IMR-90 (cell line): ENCODE results near the gene PRDM15. TPM values are rescaled to one million over a fixed set of nuclear protein-coding genes. Genes with fewer than 3 reads are reported as not detected.
A peak's percentile ranks its signal among the peaks of the same experiment; 100 is the strongest.

ENCODE experiments used
- ATAC-seq: fragments of 200-7000 bp; cut with Tn5 transposase; 2 replicates; pipeline ENCODE4 v1.9.1; 2020; ENCODE audit warnings: low read depth, mild to moderate bottlenecking, moderate library complexity
- BruUV-seq: library from RNA; stranded (reverse); fragments of 400-500 nt; replicated peaks from 2 replicates; lab custom pipeline; 2021; lab: Mats Ljungman, UMichigan
- CTCF ChIA-PET: fragments of 300-600 bp; formaldehyde crosslinking; extraction: SDS; loops from one replicate; lab custom pipeline; 2021; ENCODE audit warnings: antibody characterized with exemption; lab: Yijun Ruan, JAX
- POLR2A ChIA-PET: fragments of 300-600 bp; sonication (Branson Sonifier 250); formaldehyde crosslinking; loops from one replicate; lab custom pipeline; 2022; ENCODE audit warnings: antibody characterized with exemption; ENCODE audit not compliant: unreplicated experiment; lab: Charles Lee
- DNase-seq: peaks from one replicate; pipeline ENCODE4 v3.0.0; 2013
- H2AFZ ChIP-seq: replicated peaks from 2 replicates; pipeline ENCODE3; 2013; ENCODE audit warnings: low read length, mild to moderate bottlenecking; ENCODE audit not compliant: poor library complexity
- H2AK5ac ChIP-seq: 2 replicates; pipeline ENCODE4 v1.6.1; 2013; ENCODE audit warnings: low read depth, low read length, inconsistent platforms
- H2AK9ac ChIP-seq: replicated peaks from 2 replicates; pipeline ENCODE3; 2013; ENCODE audit warnings: mild to moderate bottlenecking, low read depth, low read length, moderate library complexity; ENCODE audit not compliant: poor library complexity
- H2BK120ac ChIP-seq: 2 replicates; pipeline ENCODE4 v1.6.1; 2013; ENCODE audit warnings: low read depth, low read length, inconsistent platforms
- H2BK15ac ChIP-seq: 3 replicates; pipeline ENCODE4 v1.6.1; 2013; ENCODE audit warnings: low read depth, low read length, inconsistent platforms
- H2BK20ac ChIP-seq: 2 replicates; pipeline ENCODE4 v1.6.1; 2013; ENCODE audit warnings: low read depth, mild to moderate bottlenecking, inconsistent platforms, low read length, moderate library complexity
- H2BK5ac ChIP-seq: 2 replicates; pipeline ENCODE4 v1.6.1; 2013; ENCODE audit warnings: mild to moderate bottlenecking, low read depth, low read length, inconsistent platforms; ENCODE audit not compliant: poor library complexity, severe bottlenecking
- H3K14ac ChIP-seq: replicated peaks from 2 replicates; pipeline ENCODE4 v1.6.1; 2013; ENCODE audit warnings: low read depth, low read length, inconsistent platforms
- H3K18ac ChIP-seq: 2 replicates; pipeline ENCODE4 v1.6.1; 2013; ENCODE audit warnings: low read depth, low read length, control low read depth
- H3K23ac ChIP-seq: 2 replicates; pipeline ENCODE4 v1.6.1; 2013; ENCODE audit warnings: low read depth, low read length, inconsistent platforms
- H3K27ac ChIP-seq: 2 replicates; pipeline ENCODE4 v1.5.1; 2013; ENCODE audit warnings: mild to moderate bottlenecking, control low read depth, low read length; ENCODE audit not compliant: insufficient read depth
- H3K27me3 ChIP-seq: 2 replicates; pipeline ENCODE4 v1.6.1; 2013; ENCODE audit warnings: low read length; ENCODE audit not compliant: control insufficient read depth, insufficient read depth
- H3K36me3 ChIP-seq: 2 replicates; pipeline ENCODE4 v1.6.1; 2013; ENCODE audit warnings: low read length, mixed read lengths; ENCODE audit not compliant: control insufficient read depth, insufficient read depth
- H3K4ac ChIP-seq: 2 replicates; pipeline ENCODE4 v1.6.1; 2013; ENCODE audit warnings: low read depth, low read length, inconsistent platforms
- H3K4me1 ChIP-seq: 2 replicates; pipeline ENCODE4 v1.6.1; 2013; ENCODE audit warnings: low read length, mixed read lengths; ENCODE audit not compliant: control insufficient read depth, insufficient read depth
- H3K4me2 ChIP-seq: 2 replicates; pipeline ENCODE4 v1.6.1; 2013; ENCODE audit warnings: low read depth, mild to moderate bottlenecking, control low read depth, low read length, moderate library complexity
- H3K4me3 ChIP-seq: 2 replicates; pipeline ENCODE4 v1.5.1; 2013; ENCODE audit warnings: low read depth, mild to moderate bottlenecking, control low read depth, low read length, moderate library complexity; ENCODE audit not compliant: insufficient read depth
- H3K56ac ChIP-seq: 2 replicates; pipeline ENCODE4 v1.6.1; 2013; ENCODE audit warnings: low read length, inconsistent platforms; ENCODE audit not compliant: insufficient read depth; ENCODE audit errors: extremely low read depth
- H3K79me1 ChIP-seq, 2 experiments: 2 replicates each; pipeline ENCODE4 v1.6.1; 2013; ENCODE audit warnings: low read length in 2 of 2, inconsistent platforms in 1 of 2, low read depth in 1 of 2
- H3K9ac ChIP-seq: 2 replicates; pipeline ENCODE4 v1.6.1; 2013; ENCODE audit warnings: low read depth, low read length, control low read depth
- H3K9me1 ChIP-seq: 2 replicates; pipeline ENCODE4 v1.6.1; 2013; ENCODE audit warnings: low read length, inconsistent platforms; ENCODE audit not compliant: insufficient read depth
- H3K9me3 ChIP-seq: 2 replicates; pipeline ENCODE4 v1.6.1; 2013; ENCODE audit warnings: low read length; ENCODE audit not compliant: control insufficient read depth, insufficient read depth
- H4K20me1 ChIP-seq: 2 replicates; pipeline ENCODE4 v1.6.1; 2013; ENCODE audit warnings: low read length, inconsistent platforms; ENCODE audit not compliant: insufficient read depth
- H4K5ac ChIP-seq: 2 replicates; pipeline ENCODE4 v1.6.1; 2013; ENCODE audit warnings: mild to moderate bottlenecking, low read depth, low read length, control low read depth
- H4K8ac ChIP-seq, 2 experiments: 2 replicates each; pipeline ENCODE4 v1.6.1; 2013; ENCODE audit warnings: low read depth in 2 of 2, low read length in 2 of 2, control low read depth in 1 of 2, inconsistent platforms in 1 of 2
- H4K91ac ChIP-seq: 2 replicates; pipeline ENCODE4 v1.6.1; 2013; ENCODE audit warnings: low read depth, low read length, inconsistent platforms; ENCODE audit not compliant: insufficient read depth
- POLR2A ChIP-seq: IDR thresholded peaks from 2 replicates; pipeline ENCODE4 v1.6.1; 2012; ENCODE audit warnings: mild to moderate bottlenecking, low read depth, low read length
- RAD21 ChIP-seq: IDR thresholded peaks from 2 replicates; pipeline ENCODE4 v1.6.1; 2012; ENCODE audit warnings: low read length, improper control_type of control experiment
- WGBS, 2 experiments: methylation state at CpG; one replicate each; pipeline versions ENCODE4 v1.1.5 to v1.1.7; 2013; ENCODE audit warnings: missing lambda C conversion rate in 2 of 2; ENCODE audit not compliant: insufficient read length in 1 of 2; ENCODE audit errors: extremely low coverage in 2 of 2; 5-methylcytosine and 5-hydroxymethylcytosine counted together
- dilution Hi-C: fragments of 300-500 bp; cut with HindIII; formaldehyde crosslinking; loops from one replicate; pipeline ENCODE4 v1.14.3; 2018; ENCODE audit warnings: low sequenced_read_pairs; ENCODE audit not compliant: unreplicated experiment
- in situ Hi-C: fragments of 300-500 bp; cut with MboI; formaldehyde crosslinking; loops from 3 replicates; pipeline ENCODE4 v1.14.3; 2019; ENCODE audit warnings: low sequenced_read_pairs, inconsistent platforms, mixed read lengths
- intact Hi-C: fragments of 100-400 bp; cut with micrococcal nuclease; formaldehyde crosslinking; loops from 2 replicates; pipeline ENCODE4 v1.10.0; 2022
- polyA plus RNA-seq, 3 experiments: library from polyadenylated mRNA; depleted of rRNA; stranded (reverse); fragments of >200 nt; gene quantifications; 2 replicates each; pipeline ENCODE4 v1.2.3, GENCODE V29; 2012; ENCODE audit warnings: low replicate concordance in 1 of 3
- total RNA-seq: library from RNA; depleted of rRNA; stranded (reverse); fragments of >200 nt; gene quantifications from 2 replicates; pipeline ENCODE4 v1.2.3, GENCODE V29; 2012
- TF ChIP-seq, protein P1 (sequence below): fragments of 150-350 bp; IDR thresholded peaks from 2 replicates; pipeline ENCODE4 v1.6.1; 2016; ENCODE audit warnings: low read depth, mild to moderate bottlenecking, low read length, moderate library complexity, borderline replicate concordance
- TF ChIP-seq, protein P2 (sequence below): fragments of 150-350 bp; IDR thresholded peaks from 2 replicates; pipeline ENCODE4 v1.6.1; 2017; ENCODE audit warnings: mild to moderate bottlenecking, antibody characterized with exemption, low read length, low read depth

PRDM15 gene
- total and polyA plus RNA-seq, 2 of the 4 experiments (the other 2 are of a cell fraction): 7.3 to 8.8 TPM

DNA sequence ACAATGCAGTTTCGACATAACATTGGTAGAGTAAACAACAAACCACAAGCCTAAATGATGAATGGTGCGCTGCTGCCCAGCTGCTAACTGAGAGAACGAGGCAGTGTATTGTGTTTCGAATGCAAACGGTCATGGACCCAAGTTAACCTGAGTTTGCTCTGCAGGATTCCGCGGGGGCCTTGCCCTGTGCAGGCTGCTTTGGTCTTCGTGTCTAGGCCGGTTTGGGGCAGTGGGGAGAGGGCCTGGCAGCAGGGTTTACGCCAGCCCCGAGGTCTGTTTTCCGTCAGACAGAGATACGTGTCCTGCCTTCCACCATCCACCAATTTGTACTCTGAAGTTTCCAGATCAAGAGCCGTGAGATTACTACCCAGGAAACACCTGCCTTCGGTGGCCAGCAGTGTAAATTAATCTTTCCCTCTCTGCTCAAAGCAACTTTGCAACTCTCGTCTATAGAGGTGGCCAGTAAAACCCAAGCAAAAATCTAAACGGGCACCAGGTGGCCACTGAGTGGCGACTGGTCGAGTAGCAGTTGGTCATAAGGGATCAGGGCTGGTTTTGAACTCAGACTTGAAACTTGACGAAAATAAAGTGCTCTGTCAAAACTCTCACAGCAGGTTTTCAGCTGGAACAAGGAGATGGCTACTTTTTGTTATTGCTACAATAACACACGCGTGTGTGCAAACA lies 6.3 kb upstream of the PRDM15 start:
- Histone ChIP-seq H2BK15ac (no peak overlapping the region), H3K9me3 (no peaks in the 10 kb centered on the region), H3K36me3 (peaks cover 14% of the 10 kb centered on the region), H3K27ac (no peak overlapping the region), H2AFZ (no peak overlapping the region), H2AK5ac (no peak overlapping the region), H2BK20ac (no peak overlapping the region), H3K14ac (no peak overlapping the region), H3K4me2 (no peak overlapping the region), H2BK5ac (no peak overlapping the region), H4K8ac (no peak overlapping the region), H4K91ac (no peak overlapping the region), H3K4ac (no peak overlapping the region), H3K27me3 (no peaks in the 10 kb centered on the region), H4K20me1 (no peaks in the 10 kb centered on the region; the same call in 1 of the 2 replicates), H3K79me1 (no peaks in the 10 kb centered on the region), H2AK9ac (no peak overlapping the region), H2BK120ac (no peak overlapping the region), H3K23ac (no peak overlapping the region), H3K18ac (no peak overlapping the region), H3K9me1 (peaks cover 6% of the 10 kb centered on the region; the same call in 1 of the 2 replicates), H3K4me3 (no peak overlapping the region), H3K4me1 (peaks cover 2% of the 10 kb centered on the region; the same call in 1 of the 2 replicates), H3K9ac (no peak overlapping the region), H3K56ac (no peak overlapping the region), H4K5ac (no peak overlapping the region)
- dilution Hi-C loops (no loop called here), intact Hi-C loops (no loop called here), in situ Hi-C loops (no loop called here)
- TF ChIP-seq RAD21: no peak
- TF ChIP-seq, protein P1, sequence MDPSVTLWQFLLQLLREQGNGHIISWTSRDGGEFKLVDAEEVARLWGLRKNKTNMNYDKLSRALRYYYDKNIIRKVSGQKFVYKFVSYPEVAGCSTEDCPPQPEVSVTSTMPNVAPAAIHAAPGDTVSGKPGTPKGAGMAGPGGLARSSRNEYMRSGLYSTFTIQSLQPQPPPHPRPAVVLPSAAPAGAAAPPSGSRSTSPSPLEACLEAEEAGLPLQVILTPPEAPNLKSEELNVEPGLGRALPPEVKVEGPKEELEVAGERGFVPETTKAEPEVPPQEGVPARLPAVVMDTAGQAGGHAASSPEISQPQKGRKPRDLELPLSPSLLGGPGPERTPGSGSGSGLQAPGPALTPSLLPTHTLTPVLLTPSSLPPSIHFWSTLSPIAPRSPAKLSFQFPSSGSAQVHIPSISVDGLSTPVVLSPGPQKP: no peak
- TF ChIP-seq, protein P2, sequence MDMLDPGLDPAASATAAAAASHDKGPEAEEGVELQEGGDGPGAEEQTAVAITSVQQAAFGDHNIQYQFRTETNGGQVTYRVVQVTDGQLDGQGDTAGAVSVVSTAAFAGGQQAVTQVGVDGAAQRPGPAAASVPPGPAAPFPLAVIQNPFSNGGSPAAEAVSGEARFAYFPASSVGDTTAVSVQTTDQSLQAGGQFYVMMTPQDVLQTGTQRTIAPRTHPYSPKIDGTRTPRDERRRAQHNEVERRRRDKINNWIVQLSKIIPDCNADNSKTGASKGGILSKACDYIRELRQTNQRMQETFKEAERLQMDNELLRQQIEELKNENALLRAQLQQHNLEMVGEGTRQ: no peak
- TF ChIP-seq POLR2A: no peak
- DNase-seq: peak; percentile 53
- ChIA-PET CTCF (no interaction called here), POLR2A (no interaction called here)
- 58% methylated on average over 3 of the region's 22 CpGs; no CpG with 5 or more reads in 1 of the 2 experiments for WGBS, 2 experiments
- peak; percentile 53 for ATAC-seq
- BruUV-seq: TSS peak; percentile 50
